HG02870 (cell line): ENCODE measurements around the gene KIAA0753.
"Not testable (repeated sequence)": the region's sequence is repeated elsewhere in the genome, so short reads cannot be mapped to it uniquely, and the experiment has no call there.

ENCODE experiments used
- ATAC-seq: cut with Tn5 transposase; IDR thresholded peaks from one replicate; pipeline ENCODE4 v1.9.1; 2021; ENCODE audit warnings: mild to moderate bottlenecking, moderate library complexity; ENCODE audit not compliant: unreplicated experiment

KIAA0753 gene

DNA sequence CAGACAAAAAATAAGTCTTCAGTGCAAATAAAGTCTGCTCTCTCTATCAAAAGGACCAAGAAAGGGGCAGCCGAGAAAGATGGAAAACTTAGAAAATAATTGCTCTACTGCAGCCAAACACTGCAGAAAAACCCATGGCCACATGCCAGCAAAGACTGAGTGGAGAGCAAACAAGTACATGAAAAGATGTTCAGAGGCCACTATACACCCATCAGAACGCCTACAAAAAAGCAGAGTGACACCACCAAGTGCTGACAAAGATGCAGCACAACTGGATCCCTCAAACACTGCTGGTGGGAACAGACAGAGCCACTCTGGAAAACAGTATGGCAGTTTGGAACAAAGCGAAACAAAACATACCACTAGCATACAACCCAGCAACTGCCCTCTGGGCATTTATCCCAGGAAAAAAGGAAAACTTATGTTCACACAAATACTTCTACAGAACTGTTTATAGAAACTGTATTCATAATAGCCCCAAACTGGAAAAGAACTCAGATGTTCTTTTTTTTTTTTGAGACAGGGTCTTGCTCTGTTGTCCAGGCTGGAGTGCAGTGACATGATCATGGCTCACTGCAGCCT lies 36.7 kb downstream of the KIAA0753 start:
- ATAC-seq: no peak

DNA sequence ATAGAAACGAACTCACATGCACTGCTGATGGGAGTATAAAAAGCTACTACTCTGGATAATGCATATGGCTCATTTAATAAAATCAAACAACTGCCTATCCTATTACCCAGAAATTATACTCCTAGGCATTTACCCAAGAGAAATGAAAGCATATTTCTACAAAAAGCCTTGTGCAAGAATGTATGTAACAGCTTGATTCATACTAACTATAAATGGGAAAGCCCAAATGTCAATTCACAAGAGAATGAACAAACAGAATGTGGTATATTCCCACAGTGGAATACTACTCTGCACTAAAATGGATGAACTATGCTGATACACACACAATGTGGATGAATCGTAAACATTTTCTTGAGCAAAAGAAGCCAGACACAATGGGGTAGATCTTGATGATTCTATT lies 38.4 kb downstream of the KIAA0753 start:
- ATAC-seq: no peak

DNA sequence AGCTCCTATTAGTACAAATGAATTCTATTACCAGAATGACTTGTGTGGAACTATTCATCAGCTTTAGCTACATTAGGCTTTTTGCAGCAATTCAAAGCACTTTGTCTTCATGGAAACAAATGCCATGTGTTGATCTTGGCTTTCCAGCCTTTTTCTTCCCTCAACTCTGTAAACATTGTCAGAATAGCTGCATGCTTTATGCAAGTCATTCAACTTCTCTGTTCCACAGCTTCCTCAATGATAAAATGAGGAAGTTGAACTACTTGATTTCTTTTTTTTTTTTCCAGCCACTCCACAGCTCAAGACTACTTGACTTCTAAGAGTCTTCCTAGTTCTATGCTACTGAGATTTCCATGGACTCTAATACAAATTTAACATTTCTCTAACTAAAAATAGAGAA lies 41.1 kb downstream of the KIAA0753 start:
- ATAC-seq: no peak

DNA sequence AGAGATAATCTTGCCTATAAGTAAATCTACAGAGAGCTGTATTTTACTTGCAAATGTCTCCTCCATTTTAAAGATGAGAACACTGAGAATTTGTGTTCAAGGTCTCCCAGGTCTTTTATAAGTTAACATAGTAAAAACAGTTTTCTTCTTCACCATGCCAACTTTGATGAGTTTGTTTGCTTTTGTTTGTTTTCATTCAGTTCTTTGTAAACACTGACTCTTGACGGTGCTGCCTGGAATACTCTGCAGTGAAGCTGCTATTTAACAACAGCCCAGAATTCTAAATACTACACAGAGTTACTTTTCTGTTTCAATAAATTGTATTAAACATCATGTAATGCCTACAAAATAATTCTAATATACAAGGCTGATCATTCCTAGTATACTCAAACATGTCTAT lies 42.8 kb downstream of the KIAA0753 start:
- ATAC-seq: no peak

DNA sequence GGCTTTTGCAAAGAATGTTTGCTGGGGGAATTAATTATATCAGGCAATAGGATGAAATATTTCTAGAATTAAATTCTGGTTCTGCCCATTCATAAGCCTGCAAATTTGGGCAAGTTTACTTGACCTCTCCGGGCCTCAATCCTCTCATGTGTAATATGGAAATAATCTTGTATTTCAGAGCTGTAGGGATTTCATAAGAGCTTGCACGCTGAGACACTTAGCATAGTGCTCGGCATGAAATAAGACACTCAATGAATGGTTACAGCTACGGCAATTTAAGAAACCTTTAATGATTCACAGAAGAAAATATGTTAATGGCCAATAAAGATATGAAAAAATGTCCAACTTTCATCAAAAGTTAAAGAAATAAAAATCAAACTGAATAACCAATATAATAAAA lies 43.6 kb downstream of the KIAA0753 start:
- no peak for ATAC-seq

DNA sequence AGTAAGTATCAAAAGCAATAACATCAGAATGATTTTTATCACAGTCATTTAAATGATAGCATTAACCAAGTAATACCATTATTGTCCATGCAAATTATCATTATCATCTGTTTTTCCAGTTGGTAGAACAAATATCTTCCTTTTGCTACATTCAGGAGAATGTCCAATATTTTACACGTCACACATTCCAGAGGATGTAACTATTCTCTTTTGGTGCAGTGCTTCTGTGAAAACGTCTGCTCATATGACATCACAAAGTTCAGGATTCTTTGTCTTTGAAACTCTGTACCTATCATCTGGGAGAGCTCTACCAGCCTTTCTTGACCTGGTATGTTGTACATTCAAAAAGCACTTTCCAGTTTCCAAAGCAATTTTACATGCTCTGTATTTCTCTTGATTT lies 44.0 kb downstream of the KIAA0753 start:
- ATAC-seq: no peak

GRCh38 chr17:6596081-6596480 lies 44.4 kb downstream of the KIAA0753 start:
- ATAC-seq: no peak

GRCh38 chr17:6593371-6593770 lies 47.1 kb downstream of the KIAA0753 start:
- ATAC-seq: not testable (repeated sequence)

DNA sequence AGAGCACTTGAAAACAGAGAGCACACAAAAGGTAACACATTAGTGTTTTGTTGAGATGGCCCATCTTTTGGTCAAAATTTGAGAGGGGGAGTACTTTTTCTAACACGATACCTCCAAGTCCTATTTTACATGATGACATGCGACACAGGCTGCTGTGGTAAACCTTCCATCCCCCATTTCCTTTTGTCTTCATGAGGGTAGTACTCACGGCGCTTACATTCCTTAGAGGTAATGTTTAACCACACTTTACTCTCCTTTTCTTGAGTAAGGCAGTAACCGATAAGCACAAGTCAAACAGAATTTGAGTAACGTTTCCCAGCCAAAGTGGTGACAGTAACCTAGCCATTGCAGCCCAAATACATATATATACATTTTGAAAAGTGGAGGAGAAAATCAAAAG lies 48.3 kb downstream of the KIAA0753 start:
- ATAC-seq: no peak

GRCh38 chr17:6591599-6592158 lies 48.8 kb downstream of the KIAA0753 start:
- no peak for ATAC-seq

DNA sequence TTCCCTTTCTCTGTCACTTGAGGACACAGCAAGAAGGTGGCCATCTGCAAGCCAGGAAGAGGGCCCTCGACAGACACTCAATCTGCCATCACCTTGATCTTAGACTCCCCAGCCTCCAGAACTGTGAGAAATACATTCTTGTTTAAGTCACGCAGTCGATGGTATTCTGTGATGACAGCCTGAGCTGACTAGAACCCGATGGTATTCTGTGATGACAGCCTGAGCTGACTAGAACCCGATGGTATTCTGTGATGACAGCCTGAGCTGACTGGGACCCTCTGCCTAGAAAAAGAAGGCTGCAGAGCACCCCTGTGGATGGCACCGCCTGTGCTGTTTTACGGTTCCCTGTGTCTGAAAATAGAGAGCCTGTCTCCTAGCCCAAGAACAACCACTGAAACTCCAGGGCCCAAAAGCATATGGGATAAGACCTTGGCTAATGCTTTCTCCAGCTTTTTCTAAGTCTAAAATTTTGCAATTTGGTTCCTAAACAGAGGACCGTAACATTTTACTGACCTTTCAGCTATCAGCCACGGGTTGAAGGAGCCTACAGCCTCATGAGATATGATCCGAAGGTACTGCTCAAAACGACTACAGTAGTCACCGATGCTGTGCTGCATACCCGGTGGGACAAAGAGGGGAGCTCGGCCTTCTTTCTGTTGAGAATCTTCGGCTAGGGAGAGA lies 51.1 kb downstream of the KIAA0753 start:
- ATAC-seq: no peak

GRCh38 chr17:6588165-6588564 lies 52.3 kb downstream of the KIAA0753 start:
- ATAC-seq: no peak

GRCh38 chr17:6587310-6587709 lies 53.2 kb downstream of the KIAA0753 start:
- no peak for ATAC-seq

GRCh38 chr17:6583411-6583810 lies 57.1 kb downstream of the KIAA0753 start:
- no peak for ATAC-seq

GRCh38 chr17:6580625-6581024 lies 59.9 kb downstream of the KIAA0753 start:
- no peak for ATAC-seq

GRCh38 chr17:6578491-6578890 lies 62.0 kb downstream of the KIAA0753 start:
- ATAC-seq: no peak

DNA sequence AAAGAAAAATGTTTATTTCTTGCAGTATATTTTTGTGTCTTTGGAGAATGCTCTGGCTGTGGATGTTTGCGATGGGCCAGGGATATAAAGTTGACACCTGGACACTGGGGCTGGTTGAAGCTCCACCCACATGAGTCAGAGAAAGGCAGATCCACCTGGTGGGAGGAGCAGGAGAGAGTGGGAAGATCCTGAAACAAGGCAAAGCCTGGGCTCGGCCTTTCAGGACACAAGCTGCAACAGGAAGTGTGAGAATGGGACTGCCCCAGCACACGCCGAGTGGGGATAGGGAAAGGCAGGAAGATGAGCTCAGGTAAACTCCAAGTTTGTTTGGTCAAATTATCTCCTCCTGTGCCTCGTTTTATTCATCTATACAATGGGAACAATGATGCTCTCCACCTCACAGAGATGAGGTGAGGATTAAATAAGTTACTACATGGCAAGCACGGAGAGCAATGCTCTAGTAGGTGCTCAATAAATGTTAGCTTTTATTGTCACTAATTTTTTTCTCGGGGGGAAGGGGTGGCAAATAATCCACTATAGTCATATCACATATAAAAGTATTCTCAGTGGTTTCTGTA lies 62.7 kb downstream of the KIAA0753 start:
- ATAC-seq: no peak

GRCh38 chr17:6576038-6576785 lies 64.3 kb downstream of the KIAA0753 start:
- ATAC-seq: no peak

DNA sequence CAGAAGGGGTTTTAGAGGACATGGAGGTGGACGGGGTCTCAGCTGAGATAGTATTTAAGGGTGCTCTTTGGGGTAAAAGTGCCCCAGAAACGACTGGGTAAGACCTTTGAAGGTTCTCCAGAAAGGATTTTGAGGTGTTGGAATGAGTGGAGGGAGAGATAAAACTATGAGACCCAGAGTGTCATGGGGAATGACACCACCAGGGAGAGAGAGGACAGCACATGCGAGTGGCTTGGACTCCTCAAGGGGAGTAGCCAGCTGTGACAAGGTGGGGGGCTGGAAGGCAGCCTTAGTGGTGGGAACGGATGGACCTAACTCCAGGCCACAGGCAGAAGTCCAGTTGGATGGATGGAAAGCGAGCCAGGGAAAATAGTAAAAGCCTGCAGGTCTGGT lies 64.9 kb downstream of the KIAA0753 start:
- ATAC-seq: no peak

DNA sequence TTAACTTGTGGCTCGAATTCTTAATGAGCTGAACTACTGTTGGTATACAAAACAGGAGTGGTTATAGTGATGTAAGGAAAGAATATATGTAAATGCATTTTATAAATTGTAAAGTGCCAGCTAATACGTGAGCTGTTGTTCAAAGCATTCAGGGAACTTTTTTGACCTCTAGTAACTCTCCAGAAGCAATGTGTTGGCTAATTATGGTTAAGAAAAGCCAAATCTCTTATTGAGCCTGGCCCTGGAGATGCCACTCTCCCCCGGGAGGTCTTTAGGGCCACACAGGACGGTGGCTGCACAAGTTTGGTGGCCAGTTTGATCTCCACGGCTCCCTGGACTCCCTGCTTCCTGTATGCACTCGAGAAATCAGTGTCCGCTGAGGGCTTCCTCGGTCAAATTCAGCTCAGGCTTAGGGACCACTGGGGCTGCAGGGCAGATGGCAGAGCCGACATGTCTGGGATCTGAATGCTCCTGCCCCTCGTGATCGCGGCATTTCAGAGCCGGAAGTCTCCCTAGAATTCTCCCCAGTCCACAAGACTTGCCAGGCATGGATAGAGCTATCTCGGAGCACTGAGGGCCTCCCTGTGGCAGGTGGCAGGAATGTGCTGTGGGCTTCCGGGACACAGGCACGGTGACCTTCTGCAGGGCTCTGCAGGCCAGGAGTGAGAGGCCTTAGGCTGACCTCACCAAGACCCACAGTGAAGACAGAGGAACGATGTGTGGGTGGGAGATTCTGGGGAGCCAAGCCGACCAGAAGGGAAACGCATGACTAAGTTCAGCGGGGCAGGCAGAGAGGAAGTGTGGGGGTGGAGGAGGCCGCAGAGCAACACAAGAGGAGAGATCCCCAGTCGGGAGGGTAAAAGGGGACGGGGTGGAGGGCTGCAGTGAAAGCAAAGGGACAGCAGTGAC lies 65.6 kb downstream of the KIAA0753 start:
- ATAC-seq: no peak
